ENCODE measurements around the gene ZFYVE19.

Gene ZFYVE19

GRCh38 chr15:40775740-40776536 lies 31.0 kb upstream of the ZFYVE19 start:
- no peak for DNase-seq (ENCODE audit: low read depth, low spot score)
- in situ Hi-C loops (cut with HindIII; ENCODE audit: low sequenced_read_pairs): no loop called here
- no peak overlapping the region for H3K4me3 ChIP-seq (ENCODE audit: low read depth, low read length)
- no peak for TF ChIP-seq CTCF (IDR thresholded peaks at IDR 0.05; ENCODE audit: low read depth, low read length)

- no peak for TF ChIP-seq CTCF (IDR thresholded peaks at IDR 0.05; ENCODE audit: low read depth, low read length)
- peak; percentile 60 for DNase-seq (ENCODE audit: low read depth, low spot score)
- in situ Hi-C loops (cut with HindIII; ENCODE audit: low sequenced_read_pairs): no loop called here
- no peak overlapping the region for H3K4me3 ChIP-seq (ENCODE audit: low read depth, low read length)
Observed at GRCh38 chr15:40776537-40777141, 30.2 kb upstream of the ZFYVE19 start.

GRCh38 chr15:40782609-40783227 lies 24.2 kb upstream of the ZFYVE19 start:
- in situ Hi-C loops (cut with HindIII; ENCODE audit: low sequenced_read_pairs): no loop called here
- DNase-seq (ENCODE audit: low read depth, low spot score): no peak
- H3K4me3 ChIP-seq (ENCODE audit: low read depth, low read length): no peak overlapping the region
- peak; percentile 50 for TF ChIP-seq CTCF (IDR thresholded peaks at IDR 0.05; ENCODE audit: low read depth, low read length)

- H3K4me3 ChIP-seq (ENCODE audit: low read depth, low read length): no peak overlapping the region
- no peak for TF ChIP-seq CTCF (IDR thresholded peaks at IDR 0.05; ENCODE audit: low read depth, low read length)
- in situ Hi-C loops (cut with HindIII; ENCODE audit: low sequenced_read_pairs): no loop called here
- DNase-seq (ENCODE audit: low read depth, low spot score): no peak
Observed at GRCh38 chr15:40785164-40785563, 21.7 kb upstream of the ZFYVE19 start.

GRCh38 chr15:40785814-40786213 lies 21.1 kb upstream of the ZFYVE19 start:
- in situ Hi-C loops (cut with HindIII; ENCODE audit: low sequenced_read_pairs): no loop called here
- TF ChIP-seq CTCF (IDR thresholded peaks at IDR 0.05; ENCODE audit: low read depth, low read length): no peak
- no peak for DNase-seq (ENCODE audit: low read depth, low spot score)

GRCh38 chr15:40787344-40787841 lies 19.5 kb upstream of the ZFYVE19 start:
- TF ChIP-seq CTCF (IDR thresholded peaks at IDR 0.05; ENCODE audit: low read depth, low read length): no peak
- H3K4me3 ChIP-seq (ENCODE audit: low read depth, low read length): no peak overlapping the region
- in situ Hi-C loops (cut with HindIII; ENCODE audit: low sequenced_read_pairs): no loop called here
- peak; percentile 87 for DNase-seq (ENCODE audit: low read depth, low spot score)

More at GRCh38 chr15:40785814-40786213, 21.1 kb upstream of the ZFYVE19 start:
- no peak overlapping the region for H3K4me3 ChIP-seq (ENCODE audit: low read depth, low read length)

All from astrocyte of the spinal cord (primary cell).